Measurements from ENCODE around the gene OTUD4. TPM values are rescaled to one million over a fixed set of nuclear protein-coding genes. Genes with fewer than 3 reads are reported as not detected.

Gene OTUD4
- total and polyA plus RNA-seq, 4 donors, result 5.3 to 27.5 (median 11.6) TPM

DNA sequence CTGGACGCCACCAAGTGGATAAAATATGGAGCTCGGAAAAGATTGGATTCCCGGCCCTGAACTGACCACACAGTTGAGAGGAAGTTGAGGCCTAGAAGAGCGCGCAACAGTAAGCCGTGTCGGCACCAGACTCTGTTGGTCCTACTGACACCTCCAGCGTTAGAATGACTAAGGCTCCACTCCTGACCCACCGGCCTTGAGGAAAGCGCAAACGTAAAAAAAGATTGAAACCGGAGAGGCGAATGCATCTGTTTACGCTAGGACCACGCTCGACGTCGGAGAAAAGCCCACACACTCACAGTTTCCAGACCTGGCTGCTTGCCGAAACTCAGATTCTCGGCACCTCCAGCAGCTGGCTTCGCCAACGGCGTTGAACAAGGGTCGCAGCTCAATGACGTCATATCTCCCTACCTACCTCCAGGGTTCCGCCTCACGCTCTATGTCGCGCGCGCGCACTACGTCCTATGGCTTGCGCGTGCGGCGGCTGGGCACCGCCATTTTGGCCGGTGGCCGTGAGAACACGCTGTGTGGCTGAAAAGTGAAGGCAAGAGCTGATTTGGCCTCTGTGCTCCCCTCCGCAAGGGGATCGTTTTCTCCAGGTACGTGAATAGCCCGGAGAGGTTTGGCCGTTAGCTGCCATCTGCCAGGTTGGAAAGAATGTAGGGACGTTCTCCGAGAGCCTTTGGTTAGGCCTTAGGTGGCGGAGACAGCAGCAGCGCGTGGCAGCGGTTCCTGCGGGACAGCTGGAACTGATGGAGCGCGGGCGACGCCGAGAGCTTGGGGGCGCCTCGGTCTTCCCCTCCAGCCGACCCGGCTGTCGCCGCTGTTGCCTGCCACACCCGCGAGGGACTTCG lies 82.3 kb downstream of the OTUD4 start, which contains the start of the genes ABCE1 and ANAPC10:
Gene ABCE1, plus strand, starts transcription at position 491 of the 854 bp plus-strand sequence. CDS start 6,102 bp downstream, outside the sequence.
Gene ANAPC10, minus strand, starts transcription at position 376 of the 854 bp plus-strand sequence. CDS start 2,097 bp downstream, outside the sequence.
- H3K9me3 ChIP-seq (ENCODE audit: control insufficient read depth in 4 of 4, low read length in 3 of 4), result peaks cover 0 to 8% (median 1%) of the 10 kb centered on the region in 4 donors
- H3K27me3 ChIP-seq (ENCODE audit: control insufficient read depth in 4 of 4, insufficient read depth in 4 of 4, low read length in 3 of 4), result no peaks in the 10 kb centered on the region
- TF ChIP-seq HNF4A (conservative IDR thresholded peaks at IDR 0.05), result peak; percentile 2 to 16
- TF ChIP-seq, protein P1, sequence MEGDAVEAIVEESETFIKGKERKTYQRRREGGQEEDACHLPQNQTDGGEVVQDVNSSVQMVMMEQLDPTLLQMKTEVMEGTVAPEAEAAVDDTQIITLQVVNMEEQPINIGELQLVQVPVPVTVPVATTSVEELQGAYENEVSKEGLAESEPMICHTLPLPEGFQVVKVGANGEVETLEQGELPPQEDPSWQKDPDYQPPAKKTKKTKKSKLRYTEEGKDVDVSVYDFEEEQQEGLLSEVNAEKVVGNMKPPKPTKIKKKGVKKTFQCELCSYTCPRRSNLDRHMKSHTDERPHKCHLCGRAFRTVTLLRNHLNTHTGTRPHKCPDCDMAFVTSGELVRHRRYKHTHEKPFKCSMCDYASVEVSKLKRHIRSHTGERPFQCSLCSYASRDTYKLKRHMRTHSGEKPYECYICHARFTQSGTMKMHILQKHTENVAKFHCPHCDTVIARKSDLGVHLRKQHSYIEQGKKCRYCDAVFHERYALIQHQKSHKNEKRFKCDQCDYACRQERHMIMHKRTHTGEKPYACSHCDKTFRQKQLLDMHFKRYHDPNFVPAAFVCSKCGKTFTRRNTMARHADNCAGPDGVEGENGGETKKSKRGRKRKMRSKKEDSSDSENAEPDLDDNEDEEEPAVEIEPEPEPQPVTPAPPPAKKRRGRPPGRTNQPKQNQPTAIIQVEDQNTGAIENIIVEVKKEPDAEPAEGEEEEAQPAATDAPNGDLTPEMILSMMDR (IDR thresholded peaks at IDR 0.05; ENCODE audit: low read depth, low read length, missing input control), result peak; percentile 22
- TF ChIP-seq NR2F2 (IDR thresholded peaks at IDR 0.05), result no peak
- TF ChIP-seq GABPA (IDR thresholded peaks at IDR 0.05 in 1 of 2, conservative IDR thresholded peaks at IDR 0.05 in 1 of 2), result peak; percentile 8 to 79
- peak; percentile 72 for TF ChIP-seq SP1 (IDR thresholded peaks at IDR 0.05)
- no peak for TF ChIP-seq RXRA (IDR thresholded peaks at IDR 0.05)
- no peak for TF ChIP-seq EGR1 (IDR thresholded peaks at IDR 0.05; ENCODE audit: low read depth in 2 of 2)
- TF ChIP-seq YY1 (IDR thresholded peaks at IDR 0.05), result peak; percentile 99
- no peak for TF ChIP-seq FOXA2 (IDR thresholded peaks at IDR 0.05)
- peak; percentile 82 for TF ChIP-seq ZBTB33 (IDR thresholded peaks at IDR 0.05)
- no peak for TF ChIP-seq FOXA1 (IDR thresholded peaks at IDR 0.05)
- TF ChIP-seq RAD21 (IDR thresholded peaks at IDR 0.05), result peak; percentile 2 to 60
- TF ChIP-seq HNF4G (IDR thresholded peaks at IDR 0.05), result no peak
- TF ChIP-seq JUND (IDR thresholded peaks at IDR 0.05), result peak; percentile 76 to 81
- TF ChIP-seq, protein P2, sequence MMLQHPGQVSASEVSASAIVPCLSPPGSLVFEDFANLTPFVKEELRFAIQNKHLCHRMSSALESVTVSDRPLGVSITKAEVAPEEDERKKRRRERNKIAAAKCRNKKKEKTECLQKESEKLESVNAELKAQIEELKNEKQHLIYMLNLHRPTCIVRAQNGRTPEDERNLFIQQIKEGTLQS (IDR thresholded peaks at IDR 0.05), result peak; percentile 16
- peak; percentile 50 for TF ChIP-seq TAF1 (conservative IDR thresholded peaks at IDR 0.05)
- peak; percentile 100 for TF ChIP-seq MAX (IDR thresholded peaks at IDR 0.05)
- TF ChIP-seq REST (IDR thresholded peaks at IDR 0.05), result peak; percentile 78
- peaks cover 4 to 20% (median 19%) of the 10 kb centered on the region in 4 donors for H3K36me3 ChIP-seq (ENCODE audit: control insufficient read depth in 4 of 4, insufficient read depth in 3 of 4, low read depth in 1 of 4, low read length in 3 of 4)
- peaks cover 6 to 33% (median 25%) of the 10 kb centered on the region in 4 donors for H3K4me1 ChIP-seq (ENCODE audit: control insufficient read depth in 4 of 4, insufficient read depth in 4 of 4, low read length in 3 of 4)
- H3K27ac ChIP-seq (ENCODE audit: low read depth in 1 of 2, low read length in 2 of 2), result peak within 1 kb of the TSS; percentile 87 to 93
- peak; percentile 92 for DNase-seq (ENCODE audit: low spot score)
- H3K4me3 ChIP-seq (ENCODE audit: low read depth in 1 of 3, low read length in 3 of 3), result peak within 1 kb of the TSS; percentile 76 to 99 (median 82)
- peak within 1 kb of the TSS; percentile 86 to 96 for H3K9ac ChIP-seq (ENCODE audit: low read depth in 1 of 2, low read length in 2 of 2)
- under 1% methylated on average over 67 of the region's 67 CpGs for WGBS
